Measurements from ENCODE around the gene MDM1.

- TF ChIP-seq CTCF (conservative IDR thresholded peaks at IDR 0.05; ENCODE audit: low read length): no peak
- no peak for TF ChIP-seq EZH2phosphoT487 (IDR thresholded peaks at IDR 0.05; ENCODE audit: borderline replicate concordance, low read depth, low read length)
Measured at GRCh38 chr12:68264857-68265256, 67.3 kb downstream of the MDM1 start.
